GM18526 (cell line): ENCODE data around the gene APOBR.

Source experiments
- POLR2A ChIP-seq: IDR thresholded peaks from 3 replicates; pipeline ENCODE4 v1.6.1; 2011; ENCODE audit not compliant: insufficient read length; ENCODE audit errors: extremely low read depth

Gene APOBR

DNA sequence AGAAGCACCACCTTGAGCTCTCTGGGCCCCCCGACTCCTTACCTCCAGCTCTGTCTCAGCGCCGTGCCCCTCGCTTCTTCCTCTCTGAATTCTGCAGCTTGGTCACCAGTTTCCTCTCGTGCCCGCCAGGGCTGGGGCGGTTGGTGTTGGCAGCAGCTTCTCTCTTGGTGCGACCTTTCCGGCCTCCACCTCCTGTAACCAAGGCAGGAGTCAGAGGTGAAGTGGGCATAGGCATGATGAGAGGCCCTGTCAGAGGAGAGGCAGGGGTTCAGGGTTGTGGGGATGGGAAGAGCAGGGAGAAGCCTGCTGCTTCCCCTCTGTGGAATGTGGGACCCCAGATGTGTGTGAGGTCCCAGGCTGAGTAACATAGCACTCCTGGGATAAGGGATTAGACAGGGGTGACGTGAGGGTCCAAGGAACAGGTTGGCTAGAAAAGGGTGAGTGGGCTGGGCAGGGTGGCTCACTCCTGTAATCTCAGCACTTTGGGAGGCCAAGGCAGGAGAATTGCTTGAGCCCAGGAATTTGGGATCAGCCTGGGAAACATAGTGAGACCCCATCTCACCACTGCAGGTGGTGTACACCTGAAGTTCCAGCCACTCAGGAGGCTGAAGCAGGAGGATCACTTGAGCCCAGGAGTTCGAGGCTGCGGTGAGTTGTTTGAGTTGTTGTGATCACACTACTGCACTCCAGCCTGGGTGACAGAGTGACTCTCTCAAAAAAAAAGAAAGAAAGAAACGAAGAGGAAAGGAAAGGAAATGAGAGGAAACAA lies 43.7 kb downstream of the APOBR start:
- TF ChIP-seq POLR2A = no peak

DNA sequence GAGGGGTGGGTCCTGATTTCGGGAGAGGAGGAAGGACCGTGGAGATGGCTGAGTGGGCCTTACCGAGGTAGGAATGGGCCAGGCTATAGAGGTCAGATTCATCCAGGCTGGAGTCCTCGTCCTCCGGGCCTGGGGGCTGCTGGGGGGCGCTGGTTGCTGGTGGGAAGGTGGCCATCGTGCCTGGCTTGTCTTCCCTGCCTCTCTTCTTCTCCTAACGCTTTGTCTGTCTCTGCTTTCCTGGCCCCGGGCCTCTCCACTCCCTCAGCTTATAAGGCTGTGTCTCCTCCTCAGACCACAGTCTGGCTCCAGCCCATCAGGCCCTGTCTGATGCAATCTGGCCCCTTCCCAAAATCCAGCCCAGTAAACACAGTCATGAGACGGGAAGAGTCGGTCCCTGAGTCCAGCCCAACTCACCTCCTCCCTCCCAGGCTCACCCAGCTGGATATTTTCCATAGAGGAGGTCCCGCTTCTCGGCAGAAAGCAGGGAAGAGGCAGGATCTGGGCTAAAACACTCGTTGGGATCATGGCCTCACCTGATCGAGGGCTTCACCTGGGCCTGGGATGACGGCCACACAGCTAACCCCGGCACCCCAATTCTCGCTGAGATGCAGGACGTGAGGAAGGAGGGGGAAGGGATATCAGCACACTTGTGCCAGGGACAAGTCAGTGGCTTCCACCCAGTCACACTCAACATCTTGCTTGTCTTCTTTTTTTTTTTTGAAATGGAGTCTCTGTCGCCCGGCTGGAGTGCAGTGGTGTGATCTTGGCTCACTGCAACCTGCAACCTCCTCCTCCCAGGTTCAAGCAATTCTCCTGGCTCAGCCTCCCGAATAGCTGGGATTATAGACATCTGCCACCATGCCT lies 44.5 kb downstream of the APOBR start, which contains the start of gene NUPR1:
Gene NUPR1, minus strand, starts transcription at position 242 of the 864 bp plus-strand sequence. Its CDS starts 67 bp downstream, at position 175.
- TF ChIP-seq POLR2A = no peak

GRCh38 chr16:28540346-28540745 lies 45.9 kb downstream of the APOBR start:
- TF ChIP-seq POLR2A = no peak

- TF ChIP-seq POLR2A = no peak
Measured at GRCh38 chr16:28542646-28543045, 48.2 kb downstream of the APOBR start.

GRCh38 chr16:28543072-28543471 lies 48.6 kb downstream of the APOBR start:
- no peak for TF ChIP-seq POLR2A

- no peak for TF ChIP-seq POLR2A
Measured at GRCh38 chr16:28544998-28545397, 50.6 kb downstream of the APOBR start.

DNA sequence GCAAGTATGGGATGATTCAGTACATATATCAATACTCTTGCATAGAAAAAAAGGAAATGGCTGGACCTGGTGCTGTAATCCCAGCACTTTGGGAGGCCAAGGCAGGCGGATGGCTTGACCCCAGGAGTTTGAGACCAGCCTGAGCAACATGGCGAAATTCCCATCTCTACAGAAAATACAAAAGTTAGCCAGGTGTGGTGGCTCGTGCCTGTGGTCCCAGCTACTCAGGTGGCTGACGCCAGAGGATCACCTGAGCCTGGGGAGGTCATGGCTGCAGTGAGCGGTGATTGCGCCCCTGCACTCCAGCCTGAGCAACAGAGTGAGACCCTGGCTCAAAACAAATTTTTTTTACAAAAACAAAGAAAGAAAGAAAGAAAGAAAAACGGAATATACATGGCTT lies 52.2 kb downstream of the APOBR start:
- TF ChIP-seq POLR2A = no peak

DNA sequence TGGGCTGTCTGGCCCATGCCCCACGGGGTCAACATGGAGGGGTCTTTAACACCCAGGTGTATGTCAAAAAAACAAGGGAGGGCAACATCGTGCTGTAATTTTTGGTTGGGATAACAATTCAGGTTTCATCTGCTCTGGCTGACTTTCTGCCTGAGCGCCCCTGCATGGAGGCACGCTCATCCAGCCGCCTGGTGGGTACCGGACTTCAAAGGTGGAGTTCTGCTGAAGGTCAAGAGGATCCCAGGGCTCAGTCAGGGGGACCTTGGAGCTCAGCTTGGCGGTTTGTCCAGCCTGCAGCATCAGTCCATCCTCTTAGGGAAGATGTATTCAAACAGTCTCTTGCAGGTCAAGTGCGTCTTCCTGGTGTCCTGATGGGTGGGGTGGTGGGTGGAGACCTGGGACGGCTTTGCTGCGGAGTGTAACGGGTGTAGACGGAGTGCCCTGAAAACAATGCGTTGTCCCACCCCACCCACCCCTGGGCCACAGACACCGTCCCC lies 53.9 kb downstream of the APOBR start:
- no peak for TF ChIP-seq POLR2A
